ENCODE data around the gene SCAF11.

GRCh38 chr12:45962553-45963325 is 27.6 kb downstream of the SCAF11 start:
- TF ChIP-seq RAD21 (IDR thresholded peaks at IDR 0.05; ENCODE audit: low read depth) (no peak), POLR2A (IDR thresholded peaks at IDR 0.05; ENCODE audit: borderline replicate concordance, extremely low read depth, insufficient read depth, insufficient read length) (no peak)

Measured in HCT116 (cell line).